ENCODE results near the gene ACE2.

ACE2 gene

GRCh38 chrX:15512401-15512965 is 88.3 kb downstream of the ACE2 start:
- H3K36me3 ChIP-seq (ENCODE audit: control insufficient read depth, insufficient read depth, low read length): no peaks in the 10 kb centered on the region
- no peak overlapping the region for H3K27ac ChIP-seq (ENCODE audit: low read depth, low read length)
- peaks cover 23% of the 10 kb centered on the region; the same call in 1 of the 2 replicates for H3K27me3 ChIP-seq (ENCODE audit: control insufficient read depth, insufficient read depth, low read length)
- H3K4me1 ChIP-seq (ENCODE audit: control insufficient read depth, insufficient read depth, low read length): no peaks in the 10 kb centered on the region
- no peak overlapping the region for H3K4me3 ChIP-seq (ENCODE audit: low read depth, low read length)
- no peak overlapping the region for H3K9ac ChIP-seq (ENCODE audit: low read length)
- H3K9me3 ChIP-seq (ENCODE audit: control insufficient read depth, insufficient read depth, low read depth, low read length): no peaks in the 10 kb centered on the region

DNA sequence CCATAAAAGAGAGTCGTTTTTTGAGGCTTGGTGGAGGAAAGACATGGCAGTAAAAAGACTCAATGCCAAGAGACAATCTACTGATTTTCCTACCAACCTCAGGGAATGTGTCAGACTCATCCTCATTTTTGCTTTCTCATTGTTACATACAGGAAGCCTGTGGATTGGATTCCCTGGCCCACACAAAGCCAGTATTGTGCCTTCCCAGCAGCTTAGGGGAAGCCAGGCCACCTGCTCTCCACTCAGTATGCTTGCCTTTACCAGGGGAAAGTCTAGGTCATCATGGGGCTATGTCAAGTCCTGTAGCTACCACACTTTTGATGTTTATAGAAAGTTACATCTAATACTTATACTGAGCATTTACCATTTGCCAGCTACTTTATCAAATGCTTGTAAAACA is 89.2 kb downstream of the ACE2 start:
- no peak overlapping the region for H3K4me3 ChIP-seq (ENCODE audit: low read depth, low read length)
- H3K9ac ChIP-seq (ENCODE audit: low read length): no peak overlapping the region
- no peak overlapping the region for H3K27ac ChIP-seq (ENCODE audit: low read depth, low read length)
- H3K9me3 ChIP-seq (ENCODE audit: control insufficient read depth, insufficient read depth, low read depth, low read length): no peaks in the 10 kb centered on the region
- H3K27me3 ChIP-seq (ENCODE audit: control insufficient read depth, insufficient read depth, low read length): peaks cover 20% of the 10 kb centered on the region; the same call in 1 of the 2 replicates
- no peaks in the 10 kb centered on the region for H3K4me1 ChIP-seq (ENCODE audit: control insufficient read depth, insufficient read depth, low read length)
- H3K36me3 ChIP-seq (ENCODE audit: control insufficient read depth, insufficient read depth, low read length): no peaks in the 10 kb centered on the region

All from HUES6 (cell line).